Measurements from ENCODE around the gene AP3B1.

DNA sequence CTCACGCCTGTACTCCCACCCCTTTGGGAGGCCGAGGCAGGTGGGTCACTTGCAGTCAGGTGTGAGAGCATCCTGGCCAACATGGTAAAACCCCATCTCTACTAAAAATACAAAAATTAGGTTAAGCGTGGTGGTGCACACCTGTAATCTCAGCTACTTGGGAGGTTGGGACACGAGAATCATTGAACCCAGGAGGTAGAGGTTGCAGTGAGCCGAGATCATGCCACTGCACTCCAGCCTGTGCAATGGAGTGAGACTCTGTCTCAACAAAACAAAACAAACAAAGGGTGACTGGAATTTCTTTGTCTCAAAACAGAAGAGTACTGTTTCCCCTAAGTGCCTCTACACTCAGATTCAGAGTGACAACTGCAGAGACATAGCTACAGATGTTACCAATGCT, 116.1 kb downstream of the AP3B1 start:
- TF ChIP-seq, protein P1, sequence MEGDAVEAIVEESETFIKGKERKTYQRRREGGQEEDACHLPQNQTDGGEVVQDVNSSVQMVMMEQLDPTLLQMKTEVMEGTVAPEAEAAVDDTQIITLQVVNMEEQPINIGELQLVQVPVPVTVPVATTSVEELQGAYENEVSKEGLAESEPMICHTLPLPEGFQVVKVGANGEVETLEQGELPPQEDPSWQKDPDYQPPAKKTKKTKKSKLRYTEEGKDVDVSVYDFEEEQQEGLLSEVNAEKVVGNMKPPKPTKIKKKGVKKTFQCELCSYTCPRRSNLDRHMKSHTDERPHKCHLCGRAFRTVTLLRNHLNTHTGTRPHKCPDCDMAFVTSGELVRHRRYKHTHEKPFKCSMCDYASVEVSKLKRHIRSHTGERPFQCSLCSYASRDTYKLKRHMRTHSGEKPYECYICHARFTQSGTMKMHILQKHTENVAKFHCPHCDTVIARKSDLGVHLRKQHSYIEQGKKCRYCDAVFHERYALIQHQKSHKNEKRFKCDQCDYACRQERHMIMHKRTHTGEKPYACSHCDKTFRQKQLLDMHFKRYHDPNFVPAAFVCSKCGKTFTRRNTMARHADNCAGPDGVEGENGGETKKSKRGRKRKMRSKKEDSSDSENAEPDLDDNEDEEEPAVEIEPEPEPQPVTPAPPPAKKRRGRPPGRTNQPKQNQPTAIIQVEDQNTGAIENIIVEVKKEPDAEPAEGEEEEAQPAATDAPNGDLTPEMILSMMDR (IDR thresholded peaks at IDR 0.05) = no peak
- no peak for TF ChIP-seq POLR2A (IDR thresholded peaks at IDR 0.05)

All from Peyer's patch (tissue), 4 donors.